Suprapubic skin (tissue), 4 donors: ENCODE measurements around the gene TCF3. TPM values are rescaled to one million over a fixed set of nuclear protein-coding genes. Genes with fewer than 3 reads are reported as not detected.

ENCODE experiments used
- DNase-seq, 2 donors: peaks; one replicate each; pipeline ENCODE4 v3.0.0-alpha.2; 2019; ENCODE audit warnings: low spot score in 2 of 2
- H3K27ac ChIP-seq: fragments of 200-600 bp; sonication (generic); one replicate; pipeline ENCODE4 v1.5.1; 2019
- H3K27me3 ChIP-seq: fragments of 200-600 bp; sonication (generic); one replicate; pipeline ENCODE4 v1.5.1; 2019
- H3K36me3 ChIP-seq: fragments of 200-600 bp; sonication (generic); one replicate; pipeline ENCODE4 v1.5.1; 2019
- H3K4me1 ChIP-seq: fragments of 200-600 bp; sonication (generic); one replicate; pipeline ENCODE4 v1.5.1; 2019
- H3K4me3 ChIP-seq: fragments of 200-600 bp; sonication (generic); one replicate; pipeline ENCODE4 v1.5.1; 2019; ENCODE audit warnings: mild to moderate bottlenecking
- H3K9me3 ChIP-seq: fragments of 200-600 bp; sonication (generic); one replicate; pipeline ENCODE4 v1.5.1; 2019
- EP300 ChIP-seq: sonication (generic); formaldehyde crosslinking; IDR thresholded peaks from one replicate; pipeline ENCODE4 v1.6.1; 2017; ENCODE audit warnings: antibody characterized with exemption
- POLR2A ChIP-seq, 2 donors: fragments of 450-650 bp; IDR thresholded peaks; one replicate each; pipeline ENCODE4 v1.6.1; 2017; ENCODE audit warnings: antibody characterized with exemption in 2 of 2, mild to moderate bottlenecking in 2 of 2, moderate library complexity in 2 of 2
- POLR2AphosphoS5 ChIP-seq, 3 donors: sonication (generic); formaldehyde crosslinking; IDR thresholded peaks; one replicate each; pipeline ENCODE4 v1.6.1; 2017; ENCODE audit warnings: antibody characterized with exemption in 3 of 3
- WGBS: methylation state at CpG from one replicate; pipeline ENCODE4 v1.1.5; 2018; 5-methylcytosine and 5-hydroxymethylcytosine counted together
- total RNA-seq, 4 donors: library from RNA; depleted of rRNA; stranded (reverse); fragments of >200 nt; gene quantifications; one replicate each; pipeline ENCODE4 v1.1.0, GENCODE V29; 2016
- TF ChIP-seq, protein P1 (sequence below), 2 donors: fragments of 200-600 bp in 1 of 2; fragments of 450-650 bp in 1 of 2; sonication (generic) in 1 of 2; IDR thresholded peaks; one replicate each; pipeline ENCODE4 v1.5.1; 2016 to 2019; ENCODE audit warnings: antibody characterized with exemption in 2 of 2, mild to moderate bottlenecking in 1 of 2, moderate library complexity in 1 of 2

The TCF3 gene
- total RNA-seq, 4 donors from 2014 or later, result 57.2 to 80.9 (median 68.7) TPM

DNA sequence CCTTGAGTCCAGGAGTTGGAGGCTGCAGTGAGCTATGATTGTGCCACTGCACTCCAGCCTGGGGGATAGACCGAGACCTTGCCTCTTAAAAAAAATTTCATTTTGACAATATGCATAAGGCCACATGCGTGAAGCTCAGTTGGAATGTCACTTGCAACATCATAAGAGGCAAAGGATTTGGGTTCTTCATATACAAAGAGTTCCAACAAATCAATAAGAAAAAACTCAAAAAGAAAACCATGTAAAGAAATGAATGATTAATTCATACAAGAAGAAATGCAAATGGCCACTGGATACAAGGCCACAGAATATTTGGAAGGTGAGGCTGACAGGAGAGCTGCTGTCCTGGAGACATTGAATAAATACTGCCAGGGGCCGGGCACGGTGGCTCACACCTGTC is 9.6 kb upstream of the TCF3 start:
- no peaks in the 10 kb centered on the region for H3K36me3 ChIP-seq
- no peak overlapping the region for H3K27ac ChIP-seq
- WGBS, result 88% methylated on average over 4 of the region's 4 CpGs
- no peak for TF ChIP-seq POLR2AphosphoS5 (IDR thresholded peaks at IDR 0.05)
- no peak for TF ChIP-seq POLR2A (IDR thresholded peaks at IDR 0.05)
- TF ChIP-seq, protein P1, sequence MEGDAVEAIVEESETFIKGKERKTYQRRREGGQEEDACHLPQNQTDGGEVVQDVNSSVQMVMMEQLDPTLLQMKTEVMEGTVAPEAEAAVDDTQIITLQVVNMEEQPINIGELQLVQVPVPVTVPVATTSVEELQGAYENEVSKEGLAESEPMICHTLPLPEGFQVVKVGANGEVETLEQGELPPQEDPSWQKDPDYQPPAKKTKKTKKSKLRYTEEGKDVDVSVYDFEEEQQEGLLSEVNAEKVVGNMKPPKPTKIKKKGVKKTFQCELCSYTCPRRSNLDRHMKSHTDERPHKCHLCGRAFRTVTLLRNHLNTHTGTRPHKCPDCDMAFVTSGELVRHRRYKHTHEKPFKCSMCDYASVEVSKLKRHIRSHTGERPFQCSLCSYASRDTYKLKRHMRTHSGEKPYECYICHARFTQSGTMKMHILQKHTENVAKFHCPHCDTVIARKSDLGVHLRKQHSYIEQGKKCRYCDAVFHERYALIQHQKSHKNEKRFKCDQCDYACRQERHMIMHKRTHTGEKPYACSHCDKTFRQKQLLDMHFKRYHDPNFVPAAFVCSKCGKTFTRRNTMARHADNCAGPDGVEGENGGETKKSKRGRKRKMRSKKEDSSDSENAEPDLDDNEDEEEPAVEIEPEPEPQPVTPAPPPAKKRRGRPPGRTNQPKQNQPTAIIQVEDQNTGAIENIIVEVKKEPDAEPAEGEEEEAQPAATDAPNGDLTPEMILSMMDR (IDR thresholded peaks at IDR 0.05), result no peak
- no peak for TF ChIP-seq EP300
- peaks cover 22% of the 10 kb centered on the region for H3K27me3 ChIP-seq
- no peak overlapping the region for H3K4me3 ChIP-seq
- peaks cover 8% of the 10 kb centered on the region for H3K4me1 ChIP-seq
- H3K9me3 ChIP-seq, result no peaks in the 10 kb centered on the region
- no peak for DNase-seq

DNA sequence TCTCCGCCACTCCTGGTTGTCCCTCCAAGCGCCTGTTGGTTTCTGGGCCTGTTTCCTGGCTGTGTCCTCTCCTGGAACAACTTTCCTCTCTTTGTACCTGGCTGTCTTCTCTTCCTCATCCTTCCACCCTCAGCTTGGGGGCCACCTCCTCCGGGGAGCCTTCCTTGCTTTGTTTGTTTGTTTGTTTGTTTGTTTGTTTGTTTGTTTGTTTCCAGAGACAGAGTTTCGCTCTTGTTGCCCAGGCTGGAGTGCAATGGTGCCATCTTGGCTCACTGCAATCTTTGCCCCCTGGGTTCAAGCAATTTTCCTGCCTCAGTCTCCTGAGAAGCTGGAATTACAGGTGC is 6.6 kb upstream of the TCF3 start:
- Histone ChIP-seq H3K9me3 (no peaks in the 10 kb centered on the region), H3K4me3 (no peak overlapping the region), H3K27me3 (peaks cover 8% of the 10 kb centered on the region), H3K4me1 (peaks cover 8% of the 10 kb centered on the region), H3K27ac (no peak overlapping the region), H3K36me3 (no peaks in the 10 kb centered on the region)
- 89% methylated on average over 4 of the region's 4 CpGs for WGBS
- DNase-seq, result no peak
- TF ChIP-seq POLR2AphosphoS5 (IDR thresholded peaks at IDR 0.05), result no peak
- no peak for TF ChIP-seq EP300
- TF ChIP-seq, protein P1 (IDR thresholded peaks at IDR 0.05), result no peak

DNA sequence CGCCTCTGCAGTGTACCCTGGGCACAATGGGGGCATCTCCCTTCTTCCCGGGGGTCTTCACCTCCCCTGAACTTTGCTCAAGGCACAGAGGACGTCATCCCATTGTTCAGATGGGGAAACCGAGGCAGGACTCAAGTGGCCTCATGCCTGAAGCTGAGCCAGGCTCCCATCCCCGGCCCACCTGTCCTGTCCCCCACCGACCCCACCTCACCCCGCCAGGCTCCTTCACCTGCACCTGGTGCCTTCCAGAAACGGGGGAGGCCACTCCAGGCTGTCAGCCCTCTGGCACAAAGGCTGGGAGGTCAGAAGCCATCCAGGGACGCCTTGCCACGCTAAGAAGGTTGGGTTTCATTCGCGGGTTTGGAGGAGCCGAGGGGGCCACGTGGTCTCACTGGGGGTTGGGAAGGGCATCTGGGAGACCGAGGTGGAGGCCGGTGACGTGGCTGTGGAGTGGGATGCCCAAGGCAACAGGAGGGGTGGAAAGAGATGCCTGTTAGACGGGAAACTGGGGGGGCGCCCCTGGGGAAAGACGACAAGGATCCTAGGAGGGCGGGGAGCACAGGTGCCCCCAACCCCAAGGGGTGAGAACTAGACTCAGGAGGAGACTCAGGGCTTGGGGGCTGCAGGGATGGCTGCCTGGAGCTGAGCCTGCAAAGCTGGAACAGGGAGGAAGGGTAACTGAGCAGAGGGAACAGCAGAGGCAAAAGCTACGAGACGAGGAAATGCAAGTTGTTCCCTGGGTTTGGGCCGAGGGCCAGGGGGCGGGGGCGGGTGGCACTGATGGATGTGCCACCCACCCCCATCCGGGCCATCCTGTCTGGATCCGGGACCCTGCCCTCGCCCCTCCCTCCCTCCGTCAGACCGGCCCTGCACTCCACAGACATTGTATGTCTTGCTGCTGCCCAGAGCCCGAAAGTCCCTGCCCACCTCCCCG is 6.0 kb upstream of the TCF3 start:
- 49% methylated on average over 26 of the region's 33 CpGs for WGBS
- Histone ChIP-seq H3K36me3 (no peaks in the 10 kb centered on the region), H3K9me3 (no peaks in the 10 kb centered on the region), H3K4me3 (no peak overlapping the region), H3K27ac (no peak overlapping the region), H3K4me1 (peaks cover 11% of the 10 kb centered on the region), H3K27me3 (peaks cover 8% of the 10 kb centered on the region)
- DNase-seq, result no peak
- TF ChIP-seq POLR2A (IDR thresholded peaks at IDR 0.05) (no peak), POLR2AphosphoS5 (IDR thresholded peaks at IDR 0.05) (no peak), EP300 (no peak)
- TF ChIP-seq, protein P1 (IDR thresholded peaks at IDR 0.05), result no peak

DNA sequence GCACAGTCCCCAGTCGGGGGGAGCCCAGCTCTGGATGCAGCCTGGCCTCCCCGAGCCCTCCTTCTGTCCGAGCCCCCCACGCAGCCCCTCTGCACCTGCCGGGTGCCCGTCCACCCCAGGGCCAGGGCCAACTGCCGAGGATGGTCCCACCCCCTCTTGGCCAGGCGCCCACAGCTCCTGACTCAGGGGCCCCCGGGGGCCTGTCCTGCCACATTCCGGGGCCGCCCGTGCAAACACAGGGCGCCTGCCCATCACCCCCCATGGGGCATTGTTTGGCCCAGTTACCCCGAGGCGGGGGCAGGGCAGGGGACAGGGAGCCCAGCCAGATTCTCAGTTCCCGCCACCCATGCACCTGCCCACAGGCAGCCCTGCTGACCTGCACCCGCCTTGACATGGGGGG is 5.3 kb upstream of the TCF3 start:
- peaks cover 13% of the 10 kb centered on the region for H3K4me1 ChIP-seq
- no peak overlapping the region for H3K27ac ChIP-seq
- no peak for DNase-seq
- TF ChIP-seq, protein P1 (IDR thresholded peaks at IDR 0.05), result no peak
- no peak for TF ChIP-seq POLR2A (IDR thresholded peaks at IDR 0.05)
- TF ChIP-seq EP300, result no peak
- TF ChIP-seq POLR2AphosphoS5 (IDR thresholded peaks at IDR 0.05), result no peak
- WGBS, result 56% methylated on average over 6 of the region's 17 CpGs
- H3K9me3 ChIP-seq, result no peaks in the 10 kb centered on the region
- peaks cover 8% of the 10 kb centered on the region for H3K27me3 ChIP-seq
- no peak overlapping the region for H3K4me3 ChIP-seq
- no peaks in the 10 kb centered on the region for H3K36me3 ChIP-seq

DNA sequence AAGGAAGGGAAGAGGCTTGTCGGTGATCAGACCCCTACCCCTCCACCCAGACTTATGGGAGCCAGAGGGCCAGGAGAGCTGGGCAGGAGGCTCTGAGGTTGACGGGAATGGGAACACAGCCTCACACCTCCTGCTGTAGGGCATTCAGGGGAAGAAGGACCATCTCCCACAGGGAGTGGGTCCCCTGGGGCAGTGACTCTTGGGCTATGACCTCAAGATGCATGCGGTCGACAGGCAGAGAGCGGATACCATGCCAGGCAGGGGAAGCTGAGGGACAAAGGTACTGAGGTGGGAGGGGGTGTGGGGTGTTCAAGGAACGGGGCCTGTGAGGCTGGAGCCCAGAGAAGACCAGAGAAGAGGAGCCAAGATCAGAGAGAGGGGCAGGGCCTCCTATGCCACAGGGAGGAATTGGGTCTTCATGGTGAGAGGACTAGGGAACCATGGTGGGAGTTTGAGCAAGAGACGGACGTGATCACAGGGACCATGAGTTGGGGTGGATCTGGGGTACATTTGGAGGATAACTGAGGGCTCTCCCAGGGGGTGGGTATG is 4.6 kb upstream of the TCF3 start:
- 88% methylated on average over 8 of the region's 8 CpGs for WGBS
- Histone ChIP-seq H3K4me3 (no peak overlapping the region), H3K9me3 (no peaks in the 10 kb centered on the region), H3K27ac (no peak overlapping the region), H3K36me3 (no peaks in the 10 kb centered on the region), H3K27me3 (peaks cover 8% of the 10 kb centered on the region), H3K4me1 (peaks cover 13% of the 10 kb centered on the region)
- DNase-seq, result no peak
- TF ChIP-seq EP300 (no peak), POLR2AphosphoS5 (IDR thresholded peaks at IDR 0.05) (no peak), POLR2A (IDR thresholded peaks at IDR 0.05) (no peak)
- TF ChIP-seq, protein P1 (IDR thresholded peaks at IDR 0.05), result no peak
